ENCODE measurements around the gene CLDN9.

CLDN9 gene

DNA sequence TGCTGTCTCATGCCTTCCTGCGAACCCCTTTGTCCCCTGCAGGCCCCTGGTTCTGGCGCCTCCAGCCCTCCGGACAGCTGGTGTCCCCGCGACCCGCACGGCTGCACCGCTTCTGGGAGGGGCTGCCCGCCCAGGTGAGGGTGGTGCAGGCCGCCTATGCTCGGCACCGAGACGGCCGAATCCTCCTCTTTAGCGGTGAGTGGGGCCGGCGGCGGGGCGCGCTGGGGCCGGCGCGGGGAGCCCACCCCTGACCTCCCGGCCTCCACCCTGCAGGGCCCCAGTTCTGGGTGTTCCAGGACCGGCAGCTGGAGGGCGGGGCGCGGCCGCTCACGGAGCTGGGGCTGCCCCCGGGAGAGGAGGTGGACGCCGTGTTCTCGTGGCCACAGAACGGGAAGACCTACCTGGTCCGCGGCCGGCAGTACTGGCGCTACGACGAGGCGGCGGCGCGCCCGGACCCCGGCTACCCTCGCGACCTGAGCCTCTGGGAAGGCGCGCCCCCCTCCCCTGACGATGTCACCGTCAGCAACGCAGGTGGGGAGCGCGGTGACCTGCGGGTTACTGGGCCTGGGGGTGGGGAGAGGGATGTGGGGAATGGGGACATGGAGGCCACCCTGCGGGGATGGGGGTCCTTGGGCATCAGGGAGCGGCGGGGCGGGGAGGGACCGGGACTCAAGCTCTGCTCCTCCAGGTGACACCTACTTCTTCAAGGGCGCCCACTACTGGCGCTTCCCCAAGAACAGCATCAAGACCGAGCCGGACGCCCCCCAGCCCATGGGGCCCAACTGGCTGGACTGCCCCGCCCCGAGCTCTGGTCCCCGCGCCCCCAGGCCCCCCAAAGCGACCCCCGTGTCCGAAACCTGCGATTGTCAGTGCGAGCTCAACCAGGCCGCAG, 45.7 kb downstream of the CLDN9 start:
- DNase-seq, result peak; percentile 64

DNA sequence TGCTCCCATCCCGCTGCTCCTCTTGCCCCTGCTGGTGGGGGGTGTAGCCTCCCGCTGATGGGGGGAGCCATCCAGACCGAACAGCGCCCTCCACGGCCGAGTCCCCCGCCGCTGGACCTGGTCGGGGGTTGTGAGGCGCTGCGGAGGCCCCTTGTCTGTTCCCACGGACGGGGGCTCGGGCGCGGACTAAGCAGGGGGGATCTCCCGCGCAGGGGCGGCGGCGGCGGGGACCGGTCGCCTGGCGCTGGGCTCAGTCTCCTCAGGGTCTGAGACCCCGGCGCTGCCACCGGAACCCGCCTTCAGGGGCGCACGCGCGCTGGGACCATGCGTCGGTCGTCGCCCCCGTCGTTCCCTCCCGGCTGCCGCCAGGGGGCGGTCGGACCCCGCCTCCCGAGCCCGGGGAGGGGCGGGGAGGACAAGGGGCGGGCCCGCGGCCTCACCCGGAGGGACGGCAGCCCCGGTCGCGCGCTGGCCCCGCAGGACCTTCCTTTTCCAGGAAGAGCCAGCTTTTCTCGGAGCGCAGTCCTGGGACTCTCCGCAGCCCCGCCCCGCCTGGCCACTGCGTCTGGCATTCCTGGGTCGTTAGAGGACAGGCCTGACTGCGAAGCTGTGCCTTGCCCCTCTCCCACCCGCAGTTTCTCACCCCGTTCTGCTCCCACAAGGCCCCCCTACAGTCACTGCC, 46.5 kb downstream of the CLDN9 start:
- DNase-seq, result peak; percentile 91

DNA sequence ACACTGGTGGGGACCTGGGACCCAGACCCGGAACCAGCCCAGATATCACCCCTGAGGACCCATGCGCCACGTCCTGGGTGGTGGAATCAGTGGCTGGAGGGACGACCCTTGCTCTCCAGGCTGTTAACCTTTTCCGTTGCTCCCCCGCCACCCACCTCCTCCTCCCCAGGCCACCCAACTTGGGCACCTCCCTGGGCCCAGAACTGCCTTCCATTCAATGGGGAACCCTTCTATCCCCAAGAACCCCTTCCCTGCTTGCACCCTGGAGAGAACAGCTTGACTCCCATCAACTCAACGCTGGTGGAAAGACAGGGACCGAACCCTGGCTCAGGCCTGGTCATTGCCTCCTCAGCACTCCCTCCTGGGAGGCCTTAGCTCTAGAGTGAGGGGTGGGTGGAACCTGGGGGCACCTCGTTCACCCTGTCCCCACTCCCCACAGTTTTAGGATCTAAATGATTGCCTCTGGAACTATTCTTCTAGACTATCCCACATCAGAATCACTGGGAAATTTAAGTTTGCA, 47.1 kb downstream of the CLDN9 start:
- DNase-seq, result no peak

DNA sequence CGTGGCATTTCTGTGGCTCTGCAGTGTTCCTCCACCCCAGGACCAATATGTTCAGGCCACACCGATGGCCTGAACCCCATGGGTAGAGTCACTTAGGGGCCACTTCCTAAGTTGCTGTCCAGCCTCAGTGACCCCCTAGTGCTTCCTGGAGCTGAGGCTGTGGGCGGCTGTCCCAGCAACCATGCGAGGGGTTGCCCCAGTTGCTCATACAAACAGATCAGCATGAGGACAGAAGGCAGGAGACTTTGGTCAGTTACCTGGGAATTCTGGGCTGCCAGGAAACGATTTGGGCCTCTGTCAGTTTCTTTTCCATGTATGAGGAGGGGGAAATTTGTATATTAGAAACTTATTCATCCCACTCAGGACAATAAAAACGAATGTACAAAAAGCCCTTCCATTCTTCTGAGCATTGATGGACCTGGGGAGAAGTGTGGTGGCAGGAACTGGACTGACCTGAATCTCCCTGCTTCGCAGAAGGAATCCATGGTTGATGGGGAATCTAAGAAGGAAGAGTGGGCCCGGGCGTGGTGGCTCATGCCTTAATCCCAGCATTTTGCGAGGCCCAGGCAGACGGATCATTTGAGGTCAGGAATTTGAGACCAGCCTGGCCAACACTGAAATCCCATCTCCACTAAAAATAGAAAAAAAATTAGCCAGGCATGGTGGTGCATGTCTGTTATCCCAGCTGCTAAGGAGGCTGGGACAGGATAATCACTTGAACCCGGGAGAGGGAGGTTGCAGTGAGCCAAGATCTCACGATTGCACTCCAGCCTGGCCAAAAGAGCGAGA, 47.8 kb downstream of the CLDN9 start:
- no peak for DNase-seq

DNA sequence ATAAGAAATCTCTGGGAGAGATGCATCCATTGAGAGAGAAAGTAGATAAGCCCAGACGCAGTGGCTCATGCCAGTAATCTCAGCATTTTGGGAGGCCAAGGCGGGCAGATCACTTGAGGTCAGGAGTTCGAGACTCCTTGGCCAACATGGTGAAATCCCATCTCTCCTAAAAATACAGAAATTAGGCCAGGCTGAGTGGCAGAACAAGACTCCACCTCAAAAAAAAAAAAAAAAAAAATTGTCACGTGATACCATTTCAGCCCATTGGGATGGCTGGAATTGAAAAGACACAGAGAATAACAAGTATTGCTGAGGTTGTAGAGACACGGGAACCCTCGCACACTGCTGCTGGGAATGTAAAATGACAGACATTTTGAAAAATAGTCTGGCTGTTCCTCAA, 49.8 kb downstream of the CLDN9 start:
- DNase-seq, result no peak

DNA sequence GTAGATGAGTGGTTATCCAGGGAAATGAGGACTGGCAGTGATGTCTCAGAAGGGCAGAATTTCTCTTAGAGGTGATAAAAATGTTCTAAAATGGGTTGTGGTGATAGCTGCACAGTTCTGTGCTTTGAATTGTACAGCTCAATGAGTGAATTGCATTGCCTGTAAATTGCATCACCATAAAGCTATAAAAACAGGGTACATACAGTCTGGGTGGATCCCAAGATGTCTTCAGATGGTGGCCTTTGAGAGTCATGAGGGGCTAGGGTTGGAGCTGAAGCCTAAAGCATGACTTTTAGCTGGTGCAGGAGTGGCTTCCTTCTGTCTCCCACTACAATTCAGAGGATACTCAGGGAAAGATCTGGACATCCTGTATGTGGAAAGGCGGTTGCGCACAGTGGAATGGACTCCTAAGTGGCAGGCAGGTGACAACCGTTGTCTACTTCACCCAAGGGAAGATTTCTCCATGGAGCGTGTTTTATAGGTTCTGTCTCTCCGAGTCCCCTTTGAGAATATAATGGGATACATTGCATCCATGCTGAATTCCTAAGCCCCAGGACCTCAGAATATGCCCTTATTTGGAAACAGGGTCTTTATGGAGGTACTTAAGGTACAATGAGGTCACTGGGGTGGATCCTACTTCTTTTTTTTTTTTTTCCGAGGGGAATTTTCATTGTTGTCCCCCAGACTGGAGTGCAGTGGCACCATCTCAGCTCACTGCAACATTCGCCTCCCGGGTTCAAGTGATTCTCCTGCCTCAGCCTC, 51.1 kb downstream of the CLDN9 start:
- no peak for DNase-seq

Data from stimulated activated CD4-positive, alpha-beta T cell treated with anti-CD3 and anti-CD28 coated beads, Interleukin-15, amount 100 ng/mL, for 24 hours (primary cell).